Testis (tissue), 2 donors: Measurements from ENCODE around the gene YEATS4.

Experiments used
- CTCF ChIP-seq, 3 experiments: fragments of 450-650 bp in 2 of 3; fragments of 200-600 bp in 1 of 3; sonication (generic) in 1 of 3; IDR thresholded peaks; one replicate each; pipeline ENCODE4 v1.5.1; 2016 to 2019; ENCODE audit warnings: antibody characterized with exemption in 3 of 3, mild to moderate bottlenecking in 2 of 3, moderate library complexity in 1 of 3
- POLR2A ChIP-seq: fragments of 450-650 bp; IDR thresholded peaks from one replicate; pipeline ENCODE4 v1.6.1; 2017; ENCODE audit warnings: antibody characterized with exemption, mild to moderate bottlenecking, moderate library complexity

DNA sequence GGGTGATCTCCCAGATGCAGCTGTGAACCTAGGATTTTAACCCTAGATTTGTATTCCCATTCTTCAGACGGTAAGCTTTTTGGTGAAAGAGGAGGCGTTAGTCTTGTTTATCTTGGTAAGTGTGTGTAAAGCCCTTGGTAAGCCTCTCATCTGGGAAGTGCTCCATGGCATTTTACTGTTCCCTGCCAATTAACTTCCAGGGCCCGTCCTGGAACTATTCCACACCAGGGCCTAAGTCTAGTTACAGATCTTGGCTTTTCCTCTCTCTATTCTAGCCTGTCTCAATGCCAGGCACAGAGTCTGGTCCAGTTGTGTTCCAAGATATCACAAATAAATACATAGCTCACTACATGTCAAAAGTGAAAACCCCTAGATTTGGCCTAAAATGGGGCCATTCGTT, 42.4 kb downstream of the YEATS4 start:
- TF ChIP-seq CTCF (IDR thresholded peaks at IDR 0.05) (no peak), POLR2A (no peak)
